GM21367 (cell line): ENCODE data around the gene COL2A1.
"Not testable (repeated sequence)": the region's sequence is repeated elsewhere in the genome, so short reads cannot be mapped to it uniquely, and the experiment has no call there.

ENCODE experiments used
- ATAC-seq: cut with Tn5 transposase; IDR thresholded peaks from one replicate; pipeline ENCODE4 v1.9.1; 2021; ENCODE audit not compliant: unreplicated experiment

The COL2A1 gene

GRCh38 chr12:47977772-47978597, 26.3 kb downstream of the COL2A1 start:
- no peak for ATAC-seq

GRCh38 chr12:47977046-47977771, 27.1 kb downstream of the COL2A1 start:
- no peak for ATAC-seq

- ATAC-seq = no peak
Observed at GRCh38 chr12:47975816-47976215, 28.5 kb downstream of the COL2A1 start.

GRCh38 chr12:47975036-47975620, 29.1 kb downstream of the COL2A1 start:
- no peak for ATAC-seq

- no peak for ATAC-seq
Observed at GRCh38 chr12:47973870-47974269, 30.4 kb downstream of the COL2A1 start.

- no peak for ATAC-seq
Observed at GRCh38 chr12:47972895-47973294, 31.4 kb downstream of the COL2A1 start.

GRCh38 chr12:47970843-47971242, 33.4 kb downstream of the COL2A1 start:
- ATAC-seq = no peak

GRCh38 chr12:47969845-47970244, 34.4 kb downstream of the COL2A1 start:
- ATAC-seq = no peak

- no peak for ATAC-seq
Observed at GRCh38 chr12:47967461-47968321, 36.6 kb downstream of the COL2A1 start.

- no peak for ATAC-seq
Observed at GRCh38 chr12:47965581-47965980, 38.7 kb downstream of the COL2A1 start.

- ATAC-seq = no peak
Observed at GRCh38 chr12:47964106-47964728, 40.1 kb downstream of the COL2A1 start.

GRCh38 chr12:47963340-47964040, 40.8 kb downstream of the COL2A1 start, which contains the start of gene TMEM106C:
TSS of gene TMEM106C (plus strand) at chr12:47963596. CDS start at chr12:47964237, 641 bp downstream.
- ATAC-seq = peak; percentile 70

- no peak for ATAC-seq
Observed at GRCh38 chr12:47962198-47962597, 42.1 kb downstream of the COL2A1 start.

GRCh38 chr12:47957671-47958070, 46.6 kb downstream of the COL2A1 start:
- not testable (repeated sequence) for ATAC-seq

- no peak for ATAC-seq
Observed at GRCh38 chr12:47955059-47955458, 49.2 kb downstream of the COL2A1 start.

GRCh38 chr12:47954467-47955045, 49.7 kb downstream of the COL2A1 start:
- ATAC-seq = no peak

- ATAC-seq = no peak
Observed at GRCh38 chr12:47954058-47954457, 50.2 kb downstream of the COL2A1 start.

GRCh38 chr12:47950856-47951468, 53.3 kb downstream of the COL2A1 start:
- ATAC-seq = no peak
